Epithelial cell of esophagus (primary cell): ENCODE results near the gene VAT1L.

Source experiments
- DNase-seq: peaks from one replicate; pipeline ENCODE4 v3.0.0; 2010; ENCODE audit warnings: low read depth
- H3K4me3 ChIP-seq: 2 replicates; pipeline ENCODE4 v1.5.1; 2011; ENCODE audit warnings: mild to moderate bottlenecking, low read length, control low read depth
- TF ChIP-seq, protein P1 (sequence below): IDR thresholded peaks from 2 replicates; pipeline ENCODE4 v1.5.1; 2011; ENCODE audit warnings: low read depth, mild to moderate bottlenecking, low read length, control low read depth, inconsistent platforms; ENCODE audit not compliant: insufficient read depth; ENCODE audit errors: missing control alignments

The VAT1L gene

DNA sequence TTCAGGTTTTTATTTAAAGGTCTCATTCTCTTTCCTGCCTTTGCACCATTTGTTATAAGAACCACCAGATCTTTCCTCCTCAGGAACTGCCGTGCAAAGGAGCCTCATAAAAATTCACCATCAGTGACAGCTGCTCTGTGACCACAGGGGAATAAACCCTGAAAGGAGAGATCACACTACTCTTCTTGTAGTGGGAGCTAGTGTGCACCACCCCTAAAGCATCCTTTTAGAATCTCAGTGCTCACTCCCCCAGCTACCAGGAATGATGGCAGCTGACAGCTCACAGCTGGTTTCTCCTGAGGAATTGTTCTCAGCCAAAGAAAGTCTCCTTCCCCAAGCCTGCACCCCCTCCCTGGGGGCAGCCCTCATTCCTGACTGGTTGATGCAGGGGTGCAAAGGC is 18.7 kb downstream of the VAT1L start:
- no peak for DNase-seq
- TF ChIP-seq, protein P1, sequence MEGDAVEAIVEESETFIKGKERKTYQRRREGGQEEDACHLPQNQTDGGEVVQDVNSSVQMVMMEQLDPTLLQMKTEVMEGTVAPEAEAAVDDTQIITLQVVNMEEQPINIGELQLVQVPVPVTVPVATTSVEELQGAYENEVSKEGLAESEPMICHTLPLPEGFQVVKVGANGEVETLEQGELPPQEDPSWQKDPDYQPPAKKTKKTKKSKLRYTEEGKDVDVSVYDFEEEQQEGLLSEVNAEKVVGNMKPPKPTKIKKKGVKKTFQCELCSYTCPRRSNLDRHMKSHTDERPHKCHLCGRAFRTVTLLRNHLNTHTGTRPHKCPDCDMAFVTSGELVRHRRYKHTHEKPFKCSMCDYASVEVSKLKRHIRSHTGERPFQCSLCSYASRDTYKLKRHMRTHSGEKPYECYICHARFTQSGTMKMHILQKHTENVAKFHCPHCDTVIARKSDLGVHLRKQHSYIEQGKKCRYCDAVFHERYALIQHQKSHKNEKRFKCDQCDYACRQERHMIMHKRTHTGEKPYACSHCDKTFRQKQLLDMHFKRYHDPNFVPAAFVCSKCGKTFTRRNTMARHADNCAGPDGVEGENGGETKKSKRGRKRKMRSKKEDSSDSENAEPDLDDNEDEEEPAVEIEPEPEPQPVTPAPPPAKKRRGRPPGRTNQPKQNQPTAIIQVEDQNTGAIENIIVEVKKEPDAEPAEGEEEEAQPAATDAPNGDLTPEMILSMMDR: no peak
- H3K4me3 ChIP-seq: no peak overlapping the region

DNA sequence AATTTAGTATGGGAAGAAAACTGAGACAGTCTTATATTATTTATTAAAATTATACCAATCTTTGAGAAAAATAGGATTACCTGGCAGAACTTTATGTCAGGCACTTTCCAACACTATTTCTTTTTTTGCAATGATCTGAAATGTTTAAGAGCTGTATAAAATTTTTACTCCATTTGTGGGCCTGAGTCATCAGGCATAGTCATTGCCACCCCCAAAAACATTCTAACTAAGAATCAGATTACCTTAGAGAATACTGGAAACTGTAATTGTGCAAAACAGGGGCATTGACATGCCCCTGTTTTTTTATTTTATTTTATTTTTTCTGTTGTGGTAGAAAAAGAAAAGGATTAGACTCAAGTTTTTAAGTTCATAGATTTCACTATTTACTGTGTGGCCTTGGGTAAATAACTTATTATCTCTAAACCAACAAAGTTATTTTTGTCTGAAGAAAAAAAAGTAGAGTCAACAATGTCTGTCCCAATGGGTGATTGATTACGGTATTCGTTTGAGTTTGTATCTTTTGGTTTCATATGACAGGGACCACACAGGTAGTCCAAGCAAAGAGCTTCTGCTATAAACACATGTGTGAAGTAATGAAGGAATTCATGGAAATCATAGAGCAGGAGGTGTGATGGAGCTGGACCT is 24.6 kb downstream of the VAT1L start:
- no peak for DNase-seq
- TF ChIP-seq, protein P1: no peak
- no peak overlapping the region for H3K4me3 ChIP-seq

DNA sequence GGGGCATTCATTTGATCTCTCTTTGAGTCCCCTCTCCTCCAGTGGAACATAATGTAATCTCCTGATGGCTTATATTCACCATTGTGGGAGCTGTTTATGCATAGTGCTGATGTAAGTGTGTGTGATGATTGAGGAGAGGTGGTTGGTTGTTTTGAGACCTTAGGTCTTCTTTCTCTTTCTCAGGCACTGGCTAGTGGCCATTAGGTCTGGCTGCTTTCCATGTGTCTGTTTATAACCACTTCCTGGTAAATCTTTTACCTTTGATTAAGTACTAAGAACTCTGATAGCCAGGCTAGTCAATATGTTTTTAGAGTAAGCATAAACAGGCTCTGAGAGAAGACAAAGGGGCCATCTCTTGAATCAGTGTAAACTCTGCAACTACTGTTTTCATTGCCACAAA is 27.9 kb downstream of the VAT1L start:
- no peak overlapping the region for H3K4me3 ChIP-seq
- DNase-seq: no peak

DNA sequence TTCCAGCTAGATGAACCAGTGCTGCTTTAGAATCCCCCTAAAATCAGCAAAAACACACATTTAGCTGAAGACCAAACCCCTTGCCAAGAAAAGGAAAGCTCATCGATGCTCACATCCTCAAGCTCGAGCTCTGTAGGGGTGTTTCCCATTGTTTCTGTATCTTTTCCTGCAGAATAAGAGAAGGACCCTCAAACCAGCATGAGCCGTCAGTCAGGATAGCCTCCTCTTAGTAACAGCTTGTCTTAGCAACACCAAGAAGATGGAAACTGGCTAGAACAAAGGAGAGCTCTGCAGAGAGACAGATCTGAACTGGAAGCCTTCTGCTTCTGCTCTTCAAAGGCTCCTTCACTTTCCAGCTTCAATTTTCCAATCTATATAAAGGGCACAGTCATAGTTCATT is 32.0 kb downstream of the VAT1L start:
- no peak overlapping the region for H3K4me3 ChIP-seq
- DNase-seq: no peak
- TF ChIP-seq, protein P1: no peak

More for the DNA sequence above, 27.9 kb downstream of the VAT1L start:
- TF ChIP-seq, protein P1: no peak

DNA sequence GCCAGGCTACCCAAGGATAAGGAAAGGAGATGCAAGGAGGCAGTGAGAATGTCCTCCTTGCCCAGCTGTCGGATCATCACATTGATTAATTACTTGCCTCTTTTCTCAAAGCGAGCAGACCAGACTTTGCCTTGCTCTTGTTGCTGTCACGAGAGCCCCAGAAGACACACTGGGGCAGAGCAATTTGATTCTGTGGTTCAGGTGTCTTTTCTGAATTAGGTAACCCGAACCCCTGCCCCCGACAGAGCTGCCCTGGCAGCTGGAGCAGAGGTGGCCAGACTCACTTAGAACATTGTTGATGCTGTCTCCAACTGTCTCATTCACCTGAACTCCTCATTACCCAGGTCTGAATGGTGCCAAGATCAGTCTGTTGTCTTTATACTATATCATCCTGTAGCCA is 34.3 kb downstream of the VAT1L start:
- TF ChIP-seq, protein P1: no peak
- DNase-seq: no peak
- H3K4me3 ChIP-seq: no peak overlapping the region

DNA sequence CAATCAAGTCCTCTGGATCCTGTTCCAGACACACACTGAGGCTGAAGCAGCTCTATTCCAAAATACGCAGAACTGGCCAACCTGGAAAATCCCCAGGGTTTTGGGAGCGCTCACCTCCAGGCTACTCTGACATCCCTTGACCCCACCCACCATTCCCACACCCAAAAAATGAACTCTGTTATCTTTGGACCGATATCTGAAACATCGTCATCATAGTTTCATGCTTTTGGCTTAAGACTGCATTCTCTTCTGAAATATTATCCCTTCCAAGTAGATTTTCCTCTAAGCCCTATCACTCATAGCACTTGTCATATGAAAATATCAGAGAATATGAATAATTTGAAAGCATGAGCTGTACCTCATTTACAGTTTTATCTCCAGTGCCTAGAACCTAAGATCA is 34.7 kb downstream of the VAT1L start:
- TF ChIP-seq, protein P1: no peak
- H3K4me3 ChIP-seq: no peak overlapping the region
- DNase-seq: no peak

DNA sequence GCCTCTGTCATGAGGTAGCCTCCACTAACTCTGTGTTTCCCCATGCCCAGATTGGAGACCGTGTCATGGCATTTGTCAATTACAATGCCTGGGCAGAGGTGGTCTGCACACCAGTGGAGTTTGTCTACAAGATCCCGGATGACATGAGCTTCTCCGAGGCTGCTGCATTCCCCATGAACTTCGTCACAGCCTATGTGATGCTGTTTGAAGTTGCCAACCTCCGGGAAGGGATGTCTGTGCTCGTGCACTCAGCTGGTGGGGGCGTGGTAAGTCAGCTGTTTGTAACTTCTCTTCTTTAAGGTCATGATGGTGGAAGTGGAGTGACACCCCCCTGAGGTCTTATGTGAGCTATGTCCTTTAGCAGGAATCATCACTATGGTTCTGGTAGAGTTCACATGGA is 36.8 kb downstream of the VAT1L start:
- TF ChIP-seq, protein P1: no peak
- no peak for DNase-seq
- no peak overlapping the region for H3K4me3 ChIP-seq
